SH-SY5Y (cell line): ENCODE data around the gene POLR3B.

Experiments
- GATA2 ChIP-seq: IDR thresholded peaks from 2 replicates; pipeline ENCODE4 v1.6.1; 2011; ENCODE audit warnings: mild to moderate bottlenecking, low read depth, low read length
- GATA3 ChIP-seq: IDR thresholded peaks from 2 replicates; pipeline ENCODE4 v1.6.1; 2011; ENCODE audit warnings: low read depth, mild to moderate bottlenecking, low read length, moderate library complexity

DNA sequence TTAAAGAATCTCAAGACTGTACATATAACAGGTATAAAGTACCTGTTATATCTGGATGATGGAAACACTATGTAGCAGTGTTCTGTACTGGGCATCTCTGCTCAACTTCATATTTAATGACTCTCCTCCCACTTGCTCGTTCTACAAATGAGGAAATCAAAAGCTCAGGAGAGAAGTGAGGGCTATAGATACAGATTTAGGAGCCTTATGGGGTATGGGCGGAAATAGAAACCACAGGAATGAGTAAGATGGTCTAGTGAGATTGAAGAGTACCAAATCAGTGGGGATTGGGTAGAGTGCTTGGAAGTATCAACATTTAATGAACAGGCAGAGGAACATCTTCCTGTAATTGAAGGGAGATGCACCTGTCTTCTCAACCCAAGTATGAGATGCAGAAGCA is 23.8 kb upstream of the POLR3B start:
- no peak for TF ChIP-seq GATA3
- no peak for TF ChIP-seq GATA2
